Colonic mucosa (tissue), 4 donors: ENCODE measurements around the gene LRRC75A. TPM values are rescaled to one million over a fixed set of nuclear protein-coding genes. Genes with fewer than 3 reads are reported as not detected.
A peak's percentile ranks its signal among the peaks of the same experiment; 100 is the strongest.

Source experiments
- DNase-seq: peaks from one replicate; pipeline ENCODE4 v3.0.0-alpha.2; 2020
- H3K27ac ChIP-seq: fragments of 200-600 bp; one replicate; pipeline ENCODE4 v1.8.0; 2021
- H3K27me3 ChIP-seq: fragments of 200-600 bp; one replicate; pipeline ENCODE4 v1.8.0; 2021
- H3K36me3 ChIP-seq: fragments of 200-600 bp; one replicate; pipeline ENCODE4 v1.8.0; 2021
- H3K4me1 ChIP-seq: fragments of 200-600 bp; one replicate; pipeline ENCODE4 v1.8.0; 2021; ENCODE audit warnings: mild to moderate bottlenecking
- H3K4me3 ChIP-seq: fragments of 200-600 bp; one replicate; pipeline ENCODE4 v1.8.0; 2021
- H3K9ac ChIP-seq, 2 donors: one replicate each; pipeline ENCODE4 v1.7.0; 2013; ENCODE audit warnings: control low read depth in 2 of 2, low read depth in 2 of 2, low read length in 2 of 2
- H3K9me3 ChIP-seq: fragments of 200-600 bp; one replicate; pipeline ENCODE4 v1.8.0; 2021
- CTCF ChIP-seq: fragments of 200-600 bp; IDR thresholded peaks from one replicate; pipeline ENCODE4 v1.8.0; 2022; ENCODE audit warnings: antibody characterized with exemption, mild to moderate bottlenecking
- intact Hi-C: fragments of 100-400 bp; cut with DNase I; formaldehyde crosslinking; loops from one replicate; pipeline ENCODE4 v1.14.1; 2022
- total RNA-seq, 2 donors: library from RNA; stranded (reverse); fragmentation: NEBNext Ultra II Directional in 1 of 2; extraction: Animal tissue kit (Norgen Biotek cat#: 25700) in 1 of 2; gene quantifications; one replicate each; pipeline ENCODE4 v1.2.1, GENCODE V29; 2021
- donor health status: healthy.
- donor health status: DM: no; HTN: no; CAD: no.
- donor health status: DM: no; HTN: no; CAD: no.

LRRC75A gene
- total RNA-seq, 2 donors from 2014 or later = 43.2 to 49.4 TPM

- H3K27me3 ChIP-seq = no peaks in the 10 kb centered on the region
- peak overlapping the region; percentile 78 for H3K27ac ChIP-seq
- peaks cover 21% of the 10 kb centered on the region for H3K4me1 ChIP-seq
- TF ChIP-seq CTCF = no peak
- H3K4me3 ChIP-seq = no peak overlapping the region
- DNase-seq = peak; percentile 48
- H3K9me3 ChIP-seq = no peaks in the 10 kb centered on the region
- no peaks in the 10 kb centered on the region for H3K36me3 ChIP-seq
- intact Hi-C loops = no loop called here
- H3K9ac ChIP-seq = peak overlapping the region; percentile 37 to 77
Measured at GRCh38 chr17:16488186-16488967, 3.6 kb downstream of the LRRC75A start.

GRCh38 chr17:16486373-16487250, 5.4 kb downstream of the LRRC75A start:
- peak overlapping the region; percentile 78 for H3K27ac ChIP-seq
- peak overlapping the region; percentile 38 to 77 for H3K9ac ChIP-seq
- no peak overlapping the region for H3K4me3 ChIP-seq
- intact Hi-C loops = no loop called here
- no peaks in the 10 kb centered on the region for H3K27me3 ChIP-seq
- DNase-seq = peak; percentile 97
- H3K4me1 ChIP-seq = peaks cover 21% of the 10 kb centered on the region
- no peak for TF ChIP-seq CTCF
- H3K36me3 ChIP-seq = no peaks in the 10 kb centered on the region
- no peaks in the 10 kb centered on the region for H3K9me3 ChIP-seq

- Histone ChIP-seq H3K9ac (no peak overlapping the region), H3K4me3 (no peak overlapping the region), H3K9me3 (no peaks in the 10 kb centered on the region), H3K36me3 (no peaks in the 10 kb centered on the region), H3K27me3 (no peaks in the 10 kb centered on the region), H3K27ac (no peak overlapping the region), H3K4me1 (peaks cover 21% of the 10 kb centered on the region)
- no peak for DNase-seq
- no peak for TF ChIP-seq CTCF
- intact Hi-C loops = no loop called here
Measured at GRCh38 chr17:16484445-16485175, 7.4 kb downstream of the LRRC75A start.

GRCh38 chr17:16483021-16483645, 8.9 kb downstream of the LRRC75A start:
- no peaks in the 10 kb centered on the region for H3K36me3 ChIP-seq
- H3K27me3 ChIP-seq = no peaks in the 10 kb centered on the region
- peaks cover 21% of the 10 kb centered on the region for H3K4me1 ChIP-seq
- H3K9ac ChIP-seq = no peak overlapping the region
- DNase-seq = no peak
- no peaks in the 10 kb centered on the region for H3K9me3 ChIP-seq
- H3K27ac ChIP-seq = no peak overlapping the region
- no peak overlapping the region for H3K4me3 ChIP-seq
- intact Hi-C loops = no loop called here
- TF ChIP-seq CTCF = no peak

GRCh38 chr17:16482253-16482652, 9.7 kb downstream of the LRRC75A start:
- Histone ChIP-seq H3K36me3 (no peaks in the 10 kb centered on the region), H3K4me1 (peaks cover 21% of the 10 kb centered on the region), H3K27ac (no peak overlapping the region), H3K4me3 (no peak overlapping the region), H3K9ac (no peak overlapping the region), H3K27me3 (no peaks in the 10 kb centered on the region), H3K9me3 (no peaks in the 10 kb centered on the region)
- DNase-seq = no peak
- no peak for TF ChIP-seq CTCF
- intact Hi-C loops = no loop called here
